Measurements from ENCODE around the gene TYMP.

GRCh38 chr22:50524676-50525103 is 5.1 kb downstream of the TYMP start:
- no peak for TF ChIP-seq TEAD4 (IDR thresholded peaks at IDR 0.05; ENCODE audit: borderline replicate concordance, insufficient read depth)
- TF ChIP-seq POLR2AphosphoS5 (IDR thresholded peaks at IDR 0.05; ENCODE audit: low read depth, low read length): no peak
- TF ChIP-seq TCF12 (IDR thresholded peaks at IDR 0.05): no peak
- TF ChIP-seq CTCF (IDR thresholded peaks at IDR 0.05): no peak
- no peak for TF ChIP-seq MAX (IDR thresholded peaks at IDR 0.05; ENCODE audit: low read depth)
- TF ChIP-seq MEF2A (IDR thresholded peaks at IDR 0.05; ENCODE audit: borderline replicate concordance, low read depth): no peak
- TF ChIP-seq, protein P1, sequence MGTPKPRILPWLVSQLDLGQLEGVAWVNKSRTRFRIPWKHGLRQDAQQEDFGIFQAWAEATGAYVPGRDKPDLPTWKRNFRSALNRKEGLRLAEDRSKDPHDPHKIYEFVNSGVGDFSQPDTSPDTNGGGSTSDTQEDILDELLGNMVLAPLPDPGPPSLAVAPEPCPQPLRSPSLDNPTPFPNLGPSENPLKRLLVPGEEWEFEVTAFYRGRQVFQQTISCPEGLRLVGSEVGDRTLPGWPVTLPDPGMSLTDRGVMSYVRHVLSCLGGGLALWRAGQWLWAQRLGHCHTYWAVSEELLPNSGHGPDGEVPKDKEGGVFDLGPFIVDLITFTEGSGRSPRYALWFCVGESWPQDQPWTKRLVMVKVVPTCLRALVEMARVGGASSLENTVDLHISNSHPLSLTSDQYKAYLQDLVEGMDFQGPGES (IDR thresholded peaks at IDR 0.05; ENCODE audit: low read depth, low read length): no peak
- no peak for TF ChIP-seq GABPA (IDR thresholded peaks at IDR 0.05; ENCODE audit: low read depth)
- no peak for TF ChIP-seq CHD2 (IDR thresholded peaks at IDR 0.05; ENCODE audit: low read length, partially characterized antibody)
- TF ChIP-seq, protein P2, sequence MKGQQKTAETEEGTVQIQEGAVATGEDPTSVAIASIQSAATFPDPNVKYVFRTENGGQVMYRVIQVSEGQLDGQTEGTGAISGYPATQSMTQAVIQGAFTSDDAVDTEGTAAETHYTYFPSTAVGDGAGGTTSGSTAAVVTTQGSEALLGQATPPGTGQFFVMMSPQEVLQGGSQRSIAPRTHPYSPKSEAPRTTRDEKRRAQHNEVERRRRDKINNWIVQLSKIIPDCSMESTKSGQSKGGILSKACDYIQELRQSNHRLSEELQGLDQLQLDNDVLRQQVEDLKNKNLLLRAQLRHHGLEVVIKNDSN (IDR thresholded peaks at IDR 0.05; ENCODE audit: borderline replicate concordance, low read depth): no peak

Data from SK-N-SH (cell line).